ENCODE data around the gene GRWD1.

GRWD1 gene

GRCh38 chr19:48455171-48455907 is 9.6 kb downstream of the GRWD1 start, which contains the start of gene KCNJ14:
KCNJ14 (plus strand) TSS chr19:48455574; CDS start chr19:48461725, 6,151 bp downstream.
- DNase-seq: peak in 14 of 56 donors; percentile 7 to 61 (median 35)

- DNase-seq: no peak
These were observed 10.3 kb downstream of the GRWD1 start for GRCh38 chr19:48455908-48456562.

DNA sequence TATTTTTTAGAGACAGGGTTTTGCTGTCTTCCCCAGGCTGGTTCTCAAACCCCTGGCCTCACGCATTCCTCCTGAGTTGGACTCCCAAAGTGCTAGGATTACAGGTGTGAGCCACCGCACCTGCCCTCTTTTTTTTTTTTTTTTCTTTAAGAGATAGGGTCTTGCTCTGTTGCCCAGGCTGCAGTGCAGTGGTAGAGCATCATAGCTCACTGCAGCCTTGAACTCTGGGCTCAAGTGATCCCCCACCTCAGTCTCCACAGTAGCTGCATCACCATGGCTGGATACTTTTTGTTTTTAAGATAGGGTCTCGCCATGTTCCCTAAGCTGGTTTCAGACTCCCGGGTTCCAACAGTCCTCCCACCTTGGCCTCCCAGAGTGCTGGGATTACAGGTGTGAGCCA is 11.1 kb downstream of the GRWD1 start:
- no peak for DNase-seq

GRCh38 chr19:48458016-48458415 is 12.2 kb downstream of the GRWD1 start:
- DNase-seq: no peak

GRCh38 chr19:48461651-48461981 is 15.8 kb downstream of the GRWD1 start:
- DNase-seq: no peak

DNA sequence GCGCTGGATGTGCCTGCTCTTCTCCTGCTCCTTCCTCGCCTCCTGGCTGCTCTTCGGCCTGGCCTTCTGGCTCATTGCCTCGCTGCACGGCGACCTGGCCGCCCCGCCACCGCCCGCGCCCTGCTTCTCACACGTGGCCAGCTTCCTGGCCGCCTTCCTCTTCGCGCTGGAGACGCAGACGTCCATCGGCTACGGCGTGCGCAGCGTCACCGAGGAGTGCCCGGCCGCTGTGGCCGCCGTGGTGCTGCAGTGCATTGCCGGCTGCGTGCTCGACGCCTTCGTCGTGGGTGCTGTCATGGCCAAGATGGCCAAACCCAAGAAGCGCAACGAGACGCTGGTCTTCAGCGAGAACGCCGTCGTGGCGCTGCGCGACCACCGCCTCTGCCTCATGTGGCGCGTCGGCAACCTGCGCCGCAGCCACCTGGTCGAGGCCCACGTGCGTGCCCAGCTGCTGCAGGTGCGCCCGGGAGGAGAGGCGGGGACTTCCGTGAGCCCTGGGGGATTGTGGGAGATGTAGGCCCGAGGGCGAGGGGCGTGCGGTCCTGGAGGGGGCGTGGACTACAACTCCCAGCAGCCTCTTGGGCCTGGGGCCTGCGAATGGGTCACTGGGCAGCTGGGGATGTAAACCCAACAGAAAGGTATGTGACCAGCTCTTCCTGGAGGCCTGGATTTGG is 16.3 kb downstream of the GRWD1 start:
- DNase-seq: no peak

DNA sequence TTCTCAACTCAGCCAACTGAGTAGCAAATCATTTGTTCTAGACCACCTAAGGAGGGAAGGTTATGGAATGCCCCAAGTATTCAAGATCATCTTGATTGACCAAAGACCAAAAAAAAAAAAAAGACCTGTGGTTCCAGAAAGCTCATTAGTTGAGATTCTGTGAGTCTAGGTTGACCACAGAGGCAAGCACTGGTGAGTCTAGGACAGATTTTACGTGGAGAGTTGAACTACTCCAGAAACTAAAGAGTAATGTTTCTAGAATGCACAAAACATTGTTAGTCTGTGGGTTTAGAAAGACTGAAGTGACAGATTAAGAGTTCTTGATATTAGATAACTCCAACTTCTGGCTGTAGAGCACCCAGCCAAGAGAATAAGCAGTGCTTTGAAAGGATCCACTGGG is 19.4 kb downstream of the GRWD1 start:
- DNase-seq: no peak

DNA sequence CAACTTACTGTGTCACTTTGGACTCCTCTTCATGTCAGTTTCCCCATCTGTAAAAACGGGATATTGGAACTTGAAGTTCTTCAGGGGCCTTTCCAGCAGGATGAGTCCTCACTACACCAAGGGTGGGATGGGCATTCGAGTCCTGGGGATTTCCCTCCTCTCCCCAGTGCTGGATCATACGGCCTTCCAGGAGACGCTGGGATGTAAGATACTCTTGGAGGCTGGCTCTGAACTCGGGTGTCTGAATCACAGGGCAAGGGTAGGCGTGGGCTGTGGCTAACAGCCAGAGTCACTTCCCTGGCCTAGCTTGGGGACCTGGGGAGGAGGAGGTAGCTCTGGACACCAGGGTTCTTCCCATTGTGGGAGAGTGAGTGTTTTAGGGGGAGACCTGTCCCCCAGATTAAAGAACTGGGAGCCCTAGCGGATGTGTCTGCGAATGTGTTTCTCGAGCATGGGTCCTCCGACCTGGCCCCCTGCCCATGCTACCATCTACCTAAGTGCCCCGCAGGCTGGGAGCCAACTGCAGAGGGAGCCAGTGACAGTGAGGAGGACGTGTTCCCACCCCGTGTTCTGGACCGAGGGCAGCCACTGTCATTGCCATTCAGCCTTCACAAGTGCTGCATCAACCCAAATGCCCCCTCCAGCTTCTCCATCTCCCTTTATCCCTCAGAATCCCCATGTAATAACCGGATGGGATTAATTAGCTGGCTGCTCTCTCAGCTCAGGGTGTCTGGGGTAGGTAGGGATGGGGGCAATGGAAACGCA is 21.0 kb downstream of the GRWD1 start:
- DNase-seq: no peak

DNA sequence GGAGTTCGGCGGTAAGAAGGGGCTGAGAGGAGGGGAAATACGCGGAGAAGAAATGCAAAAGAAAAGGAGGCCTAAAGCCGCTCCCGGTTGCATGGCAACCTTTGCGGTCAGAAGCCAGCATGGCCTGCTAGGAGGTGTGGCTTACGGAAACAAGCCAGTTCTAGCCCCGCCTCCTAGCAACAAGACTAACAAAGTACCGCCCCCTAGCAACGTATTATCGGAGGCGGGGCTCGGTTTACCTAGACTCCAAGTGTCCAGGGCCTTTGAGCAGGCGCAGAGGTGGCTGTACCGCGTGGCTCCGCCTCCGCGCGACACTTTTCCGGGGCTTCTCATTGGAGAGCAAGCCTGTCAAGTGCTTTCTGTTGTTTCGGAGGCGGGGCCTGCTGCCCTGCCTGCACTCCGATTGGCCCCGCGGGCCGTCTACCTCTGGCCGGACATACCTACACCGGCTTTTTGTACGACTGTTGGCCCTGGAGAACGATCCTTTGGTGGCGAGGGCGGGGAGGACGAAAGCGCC is 23.0 kb downstream of the GRWD1 start:
- DNase-seq: peak; percentile 84 to 100 (median 100)

DNA sequence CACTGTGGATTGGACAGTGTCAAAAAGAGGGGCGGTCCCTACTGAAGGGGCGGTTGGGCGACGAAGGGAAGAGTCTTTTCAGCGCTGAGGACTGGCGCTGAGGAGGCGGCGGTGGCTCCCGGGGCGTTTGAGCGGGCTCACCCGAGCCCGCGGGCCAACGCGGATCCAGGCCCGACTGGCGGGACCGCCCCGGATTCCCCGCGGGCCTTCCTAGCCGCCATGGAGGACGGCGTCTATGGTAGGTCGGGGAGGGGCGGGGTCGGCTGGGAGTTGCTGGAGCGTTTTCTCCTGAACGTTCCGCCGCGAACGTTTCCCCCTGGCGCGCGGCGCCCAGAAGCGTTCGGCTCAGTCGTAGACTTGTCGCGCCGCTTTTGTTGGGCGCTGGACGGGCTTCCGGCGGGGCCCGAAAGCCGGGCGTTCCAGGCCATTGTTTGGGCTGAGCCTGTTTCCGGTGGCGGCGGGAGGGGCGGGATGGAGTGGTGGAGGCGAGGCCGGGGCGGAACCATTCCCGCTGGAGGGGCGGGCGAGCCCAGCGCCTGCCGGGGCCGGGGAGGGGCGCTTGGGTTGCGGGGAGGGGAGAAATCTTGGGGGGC is 23.6 kb downstream of the GRWD1 start, which contains the start of gene CYTH2:
Gene CYTH2 (plus strand): TSS at position 81 of the 593 bp plus-strand sequence. CDS start 139 bp downstream, at position 220.
- DNase-seq: peak in 54 of 56 donors; percentile 39 to 89 (median 80)

GRCh38 chr19:48469934-48470680 is 24.3 kb downstream of the GRWD1 start:
- DNase-seq: no peak

DNA sequence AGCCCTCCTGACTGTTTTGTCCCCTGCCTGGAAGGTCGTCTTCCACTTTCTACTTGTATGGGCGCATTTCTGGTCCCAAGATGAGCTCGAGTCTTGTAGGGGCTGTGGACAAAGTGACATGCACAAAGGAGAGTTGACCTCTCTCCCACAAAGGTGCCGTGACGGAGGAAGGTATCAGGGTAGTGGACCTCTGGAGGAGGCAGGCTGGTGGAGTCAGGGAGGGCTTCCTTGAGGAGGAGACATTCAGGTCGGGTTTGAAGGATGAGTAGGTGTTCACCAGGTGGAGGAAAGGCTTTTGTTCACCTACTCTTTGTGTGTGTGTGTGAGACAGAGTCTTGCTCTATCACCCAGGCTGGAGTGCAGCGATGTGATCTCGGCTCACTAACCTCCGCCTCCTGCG is 25.1 kb downstream of the GRWD1 start:
- no peak for DNase-seq

DNA sequence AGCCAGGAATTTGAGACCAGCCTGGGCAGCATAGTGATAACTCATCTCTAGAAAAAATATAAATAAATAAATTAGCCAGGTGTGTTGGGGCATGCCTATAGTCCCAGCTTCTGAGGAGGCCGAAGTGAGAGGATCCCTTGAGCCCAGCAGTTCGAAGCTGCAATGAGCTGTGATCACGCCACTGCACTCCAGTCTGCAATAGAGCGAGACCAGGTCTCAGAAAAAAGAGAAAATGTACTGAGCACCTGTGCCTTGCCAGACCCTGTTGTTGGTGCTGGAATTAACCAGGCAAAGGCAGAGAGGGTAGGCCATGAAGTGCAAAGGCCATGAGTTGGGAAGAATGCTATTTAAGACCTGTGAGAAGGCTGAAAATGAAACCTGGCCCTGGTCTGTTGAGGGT is 26.1 kb downstream of the GRWD1 start:
- no peak for DNase-seq

DNA sequence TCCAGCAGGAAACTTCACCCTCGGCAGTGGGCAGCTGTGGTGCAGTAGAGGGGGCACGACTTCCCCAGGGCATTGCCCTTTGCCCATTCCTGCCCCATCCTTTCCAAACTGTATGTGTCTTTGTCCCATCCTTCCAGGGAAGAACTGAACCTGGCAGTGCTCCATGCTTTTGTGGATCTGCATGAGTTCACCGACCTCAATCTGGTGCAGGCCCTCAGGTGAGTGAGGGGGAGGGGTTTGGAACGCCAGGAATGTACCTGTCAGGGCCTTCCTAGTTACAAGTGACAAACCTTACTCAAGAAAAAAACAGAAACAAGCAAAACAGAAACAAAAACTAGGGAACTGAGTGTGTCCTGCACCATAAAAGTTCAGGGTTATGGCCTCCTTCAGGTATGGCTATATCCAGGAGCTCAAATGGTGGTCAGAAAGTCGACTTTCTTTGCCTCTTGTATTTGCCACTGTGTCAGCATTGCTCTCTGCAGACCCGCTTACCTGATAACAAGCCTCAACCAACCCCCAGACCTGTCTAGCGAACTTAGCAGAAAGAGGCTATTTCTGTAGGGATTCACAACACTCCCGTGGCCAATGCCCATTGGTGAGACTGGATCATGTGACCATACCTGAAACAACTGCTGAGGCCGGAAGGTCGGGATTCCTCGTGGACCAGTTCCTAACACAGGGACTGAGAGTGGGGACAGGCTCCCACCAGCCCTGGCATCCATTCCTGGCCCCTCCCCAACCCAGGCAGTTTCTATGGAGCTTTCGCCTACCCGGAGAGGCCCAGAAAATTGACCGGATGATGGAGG is 27.6 kb downstream of the GRWD1 start:
- DNase-seq: no peak

GRCh38 chr19:48474084-48474592 is 28.4 kb downstream of the GRWD1 start:
- DNase-seq: no peak

- no peak for DNase-seq
These were observed 29.7 kb downstream of the GRWD1 start for GRCh38 chr19:48475369-48476068.

- no peak for DNase-seq
These were observed 30.4 kb downstream of the GRWD1 start for GRCh38 chr19:48476176-48476575.

- DNase-seq: no peak
These were observed 31.4 kb downstream of the GRWD1 start for GRCh38 chr19:48477067-48477685.
